Osteoblast (primary cell): ENCODE measurements around the gene PSAPL1. TPM values are rescaled to one million over a fixed set of nuclear protein-coding genes. Genes with fewer than 3 reads are reported as not detected.

ENCODE experiments used
- DNase-seq: peaks from one replicate; pipeline ENCODE4 v3.0.0; 2011; ENCODE audit warnings: low spot score, mixed read lengths; ENCODE audit not compliant: insufficient read length; ENCODE audit errors: missing footprints
- H2AFZ ChIP-seq: 2 replicates; pipeline ENCODE4 v1.6.0; 2011; ENCODE audit warnings: mild to moderate bottlenecking, low read length
- H3K27ac ChIP-seq: 2 replicates; pipeline ENCODE4 v1.5.1; 2011; ENCODE audit warnings: mild to moderate bottlenecking, low read depth, low read length, moderate library complexity
- H3K27me3 ChIP-seq: 2 replicates; pipeline ENCODE4 v1.6.0; 2012; ENCODE audit warnings: mild to moderate bottlenecking, control low read depth, inconsistent platforms, low read length, moderate library complexity; ENCODE audit not compliant: insufficient read depth
- H3K36me3 ChIP-seq: 2 replicates; pipeline ENCODE4 v1.5.1; 2011; ENCODE audit warnings: mild to moderate bottlenecking, low read length, control low read depth, moderate library complexity; ENCODE audit not compliant: insufficient read depth
- H3K4me1 ChIP-seq: 2 replicates; pipeline ENCODE4 v1.5.1; 2011; ENCODE audit warnings: mild to moderate bottlenecking, low read length, control low read depth, moderate library complexity; ENCODE audit not compliant: insufficient read depth
- H3K4me2 ChIP-seq: 2 replicates; pipeline ENCODE4 v1.6.0; 2011; ENCODE audit warnings: mild to moderate bottlenecking, low read length; ENCODE audit not compliant: insufficient read depth
- H3K4me3 ChIP-seq: fragments of 200-600 bp; sonication (generic); 3 replicates; pipeline ENCODE4 v1.5.1; 2012; ENCODE audit warnings: mild to moderate bottlenecking, low read length, inconsistent platforms; ENCODE audit not compliant: insufficient read depth
- H3K79me2 ChIP-seq: 2 replicates; pipeline ENCODE4 v1.6.0; 2012; ENCODE audit warnings: mild to moderate bottlenecking, low read length, control low read depth, inconsistent platforms; ENCODE audit not compliant: insufficient read depth
- H3K9me3 ChIP-seq: 2 replicates; pipeline ENCODE4 v1.5.1; 2011; ENCODE audit warnings: low read depth, low read length, control low read depth
- H4K20me1 ChIP-seq: 2 replicates; pipeline ENCODE4 v1.6.0; 2012; ENCODE audit warnings: mild to moderate bottlenecking, low read length, control low read depth; ENCODE audit not compliant: insufficient read depth
- CTCF ChIP-seq: IDR thresholded peaks from 2 replicates; pipeline ENCODE4 v1.5.1; 2011; ENCODE audit warnings: mild to moderate bottlenecking, low read depth, low read length, moderate library complexity; ENCODE audit errors: extremely low read depth
- total RNA-seq: library from RNA; depleted of rRNA; stranded (reverse); fragments of >200 nt; gene quantifications from 2 replicates; pipeline ENCODE4 v1.2.3, GENCODE V29; 2012

The PSAPL1 gene
- total RNA-seq, 1 donor, result not detected

- H3K27ac ChIP-seq, result no peak overlapping the region
- TF ChIP-seq CTCF, result no peak
- H3K4me2 ChIP-seq, result no peak overlapping the region
- DNase-seq, result peak; percentile 78
- H4K20me1 ChIP-seq, result no peaks in the 10 kb centered on the region
- no peaks in the 10 kb centered on the region for H3K4me1 ChIP-seq
- no peaks in the 10 kb centered on the region for H3K36me3 ChIP-seq
- no peak overlapping the region for H3K4me3 ChIP-seq
- no peak overlapping the region for H2AFZ ChIP-seq
- H3K27me3 ChIP-seq, result no peaks in the 10 kb centered on the region
- H3K9me3 ChIP-seq, result no peaks in the 10 kb centered on the region
- no peaks in the 10 kb centered on the region for H3K79me2 ChIP-seq
These were observed 3.6 kb downstream of the PSAPL1 start for GRCh38 chr4:7430965-7431695.

GRCh38 chr4:7430368-7430964, 4.3 kb downstream of the PSAPL1 start:
- H2AFZ ChIP-seq, result no peak overlapping the region
- no peaks in the 10 kb centered on the region for H4K20me1 ChIP-seq
- no peak overlapping the region for H3K4me2 ChIP-seq
- no peaks in the 10 kb centered on the region for H3K79me2 ChIP-seq
- no peak overlapping the region for H3K27ac ChIP-seq
- no peaks in the 10 kb centered on the region for H3K4me1 ChIP-seq
- peak; percentile 67 for DNase-seq
- no peaks in the 10 kb centered on the region for H3K9me3 ChIP-seq
- H3K27me3 ChIP-seq, result no peaks in the 10 kb centered on the region
- no peak for TF ChIP-seq CTCF
- H3K4me3 ChIP-seq, result no peak overlapping the region
- H3K36me3 ChIP-seq, result no peaks in the 10 kb centered on the region

- Histone ChIP-seq H3K4me3 (no peak overlapping the region), H4K20me1 (no peaks in the 10 kb centered on the region), H2AFZ (no peak overlapping the region), H3K4me1 (no peaks in the 10 kb centered on the region), H3K27ac (no peak overlapping the region), H3K79me2 (no peaks in the 10 kb centered on the region), H3K9me3 (no peaks in the 10 kb centered on the region), H3K36me3 (no peaks in the 10 kb centered on the region), H3K27me3 (no peaks in the 10 kb centered on the region), H3K4me2 (no peak overlapping the region)
- DNase-seq, result peak; percentile 46
- no peak for TF ChIP-seq CTCF
These were observed 5.1 kb downstream of the PSAPL1 start for GRCh38 chr4:7429601-7430078.

GRCh38 chr4:7429069-7429416, 5.7 kb downstream of the PSAPL1 start:
- H3K27me3 ChIP-seq, result no peaks in the 10 kb centered on the region
- H3K36me3 ChIP-seq, result no peaks in the 10 kb centered on the region
- no peak overlapping the region for H3K4me2 ChIP-seq
- no peak overlapping the region for H3K4me3 ChIP-seq
- H3K79me2 ChIP-seq, result no peaks in the 10 kb centered on the region
- H2AFZ ChIP-seq, result no peak overlapping the region
- H3K4me1 ChIP-seq, result no peaks in the 10 kb centered on the region
- no peak for TF ChIP-seq CTCF
- no peak overlapping the region for H3K27ac ChIP-seq
- DNase-seq, result no peak
- no peaks in the 10 kb centered on the region for H3K9me3 ChIP-seq
- H4K20me1 ChIP-seq, result no peaks in the 10 kb centered on the region
